Endodermal cell (in vitro differentiated cells): ENCODE results near the gene C5orf24. TPM values are rescaled to one million over a fixed set of nuclear protein-coding genes. Genes with fewer than 3 reads are reported as not detected.
"Not testable (repeated sequence)": the region's sequence is repeated elsewhere in the genome, so short reads cannot be mapped to it uniquely, and the experiment has no call there.

Experiments used
- DNase-seq: peaks from one replicate; pipeline ENCODE4 v3.0.0-alpha.2; 2017
- H3K27ac ChIP-seq: 2 replicates; pipeline ENCODE4 v1.5.1; 2013; ENCODE audit warnings: mild to moderate bottlenecking, low read depth, low read length, moderate library complexity
- H3K27me3 ChIP-seq: 2 replicates; pipeline ENCODE4 v1.6.1; 2013; ENCODE audit warnings: mild to moderate bottlenecking, low read length, moderate library complexity; ENCODE audit not compliant: insufficient read depth, control insufficient read depth, poor library complexity, severe bottlenecking
- H3K36me3 ChIP-seq: 2 replicates; pipeline ENCODE4 v1.7.0; 2013; ENCODE audit warnings: mild to moderate bottlenecking, low read length, moderate library complexity; ENCODE audit not compliant: control insufficient read depth, insufficient read depth
- H3K4me1 ChIP-seq: one replicate; pipeline ENCODE4 v1.7.0; 2013; ENCODE audit warnings: low read length; ENCODE audit not compliant: control insufficient read depth, insufficient read depth
- H3K4me3 ChIP-seq: 2 replicates; pipeline ENCODE4 v1.5.1; 2013; ENCODE audit warnings: mild to moderate bottlenecking, low read length, moderate library complexity
- H3K9ac ChIP-seq: 2 replicates; pipeline ENCODE4 v1.6.1; 2013; ENCODE audit warnings: mild to moderate bottlenecking, low read length, moderate library complexity; ENCODE audit not compliant: poor library complexity, severe bottlenecking; ENCODE audit errors: extremely low read depth
- H3K9me3 ChIP-seq: 2 replicates; pipeline ENCODE4 v1.6.1; 2013; ENCODE audit warnings: mild to moderate bottlenecking, low read length, moderate library complexity; ENCODE audit not compliant: control insufficient read depth
- H3K27ac Mint-ChIP-seq: 2 replicates; pipeline ENCODE4 v1.8.0; 2020; ENCODE audit warnings: mixed read lengths
- H3K27me3 Mint-ChIP-seq: 2 replicates; pipeline ENCODE4 v1.8.0; 2021; ENCODE audit warnings: mild to moderate bottlenecking, mixed read lengths; ENCODE audit not compliant: insufficient read depth
- H3K36me3 Mint-ChIP-seq: 2 replicates; pipeline ENCODE4 v1.8.0; 2020; ENCODE audit warnings: low read depth, mixed read lengths
- H3K4me1 Mint-ChIP-seq: 2 replicates; pipeline ENCODE4 v1.8.0; 2020; ENCODE audit warnings: mixed read lengths
- H3K4me3 Mint-ChIP-seq: 2 replicates; pipeline ENCODE4 v1.8.0; 2020; ENCODE audit warnings: mild to moderate bottlenecking, moderate library complexity, mixed read lengths
- H3K9me3 Mint-ChIP-seq: 2 replicates; pipeline ENCODE4 v1.8.0; 2020; ENCODE audit warnings: mild to moderate bottlenecking, mixed read lengths
- WGBS, 2 experiments: methylation state at CpG; one replicate each; pipeline versions ENCODE4 v1.1.5 to v1.1.7; 2013; ENCODE audit warnings: missing lambda C conversion rate in 2 of 2, mixed read lengths in 1 of 2; ENCODE audit not compliant: insufficient coverage in 1 of 2, insufficient read length in 1 of 2; 5-methylcytosine and 5-hydroxymethylcytosine counted together
- total RNA-seq, 2 donors: library from RNA; stranded (reverse); fragmentation: NEBNext Ultra II Directional in 1 of 2; extraction: Animal tissue kit (Norgen Biotek cat#: 25700) in 1 of 2; gene quantifications; 2 replicates in 1 of 2; 3 replicates in 1 of 2; pipeline ENCODE4 v1.2.1, GENCODE V29; 2021
- TF ChIP-seq, protein P1 (sequence below): fragments of 200-600 bp; sonication (generic); conservative IDR thresholded peaks from 2 replicates; pipeline ENCODE4 v1.5.0; 2021; ENCODE audit warnings: antibody characterized with exemption, mild to moderate bottlenecking

C5orf24 gene
- total RNA-seq, 2 donors from 2014 or later: 33.8 to 41.0 TPM

DNA sequence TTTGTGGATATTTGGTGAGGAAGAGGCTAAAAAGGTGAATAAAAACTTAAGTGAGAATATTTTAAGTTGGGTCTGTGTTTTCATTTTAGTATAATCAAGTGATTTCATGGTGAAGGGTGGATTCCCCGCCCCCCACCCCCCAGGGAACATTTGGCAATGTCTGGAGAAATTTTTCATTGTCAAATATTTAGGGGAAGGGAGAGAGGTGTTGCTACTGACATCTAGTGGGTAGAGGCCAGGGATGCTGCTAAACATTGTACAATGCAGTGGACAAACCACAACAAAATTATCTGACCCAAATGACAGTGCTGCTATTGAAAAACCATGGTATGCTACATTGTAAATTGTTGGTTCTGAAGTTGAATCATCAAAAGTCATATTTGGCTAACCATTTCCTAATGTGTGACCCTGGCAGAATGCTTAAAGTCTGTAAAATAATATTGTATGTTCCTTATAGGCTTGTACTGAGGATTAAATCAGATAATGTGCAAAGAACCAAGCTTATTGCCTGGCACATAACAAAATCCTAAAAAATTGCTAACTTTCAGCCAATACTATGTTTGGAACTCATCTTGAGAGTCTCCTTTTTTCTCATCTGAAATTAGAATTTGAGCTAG lies 5.6 kb downstream of the C5orf24 start:
- H3K4me1 Mint-ChIP-seq: peaks cover 4% of the 10 kb centered on the region
- Histone ChIP-seq H3K9me3 (no peaks in the 10 kb centered on the region), H3K9ac (no peak overlapping the region), H3K36me3 (peaks cover 65% of the 10 kb centered on the region), H3K4me1 (no peaks in the 10 kb centered on the region), H3K27me3 (no peaks in the 10 kb centered on the region), H3K4me3 (no peak overlapping the region), H3K27ac (no peak overlapping the region)
- no peak overlapping the region for H3K4me3 Mint-ChIP-seq
- WGBS, 2 experiments: 88% methylated on average over 1 of the region's 1 CpG; no CpG with 5 or more reads in 1 of the 2 experiments
- no peak overlapping the region for H3K27ac Mint-ChIP-seq
- no peak for DNase-seq
- H3K36me3 Mint-ChIP-seq: peaks cover 51% of the 10 kb centered on the region
- H3K27me3 Mint-ChIP-seq: no peaks in the 10 kb centered on the region
- H3K9me3 Mint-ChIP-seq: no peaks in the 10 kb centered on the region
- TF ChIP-seq, protein P1, sequence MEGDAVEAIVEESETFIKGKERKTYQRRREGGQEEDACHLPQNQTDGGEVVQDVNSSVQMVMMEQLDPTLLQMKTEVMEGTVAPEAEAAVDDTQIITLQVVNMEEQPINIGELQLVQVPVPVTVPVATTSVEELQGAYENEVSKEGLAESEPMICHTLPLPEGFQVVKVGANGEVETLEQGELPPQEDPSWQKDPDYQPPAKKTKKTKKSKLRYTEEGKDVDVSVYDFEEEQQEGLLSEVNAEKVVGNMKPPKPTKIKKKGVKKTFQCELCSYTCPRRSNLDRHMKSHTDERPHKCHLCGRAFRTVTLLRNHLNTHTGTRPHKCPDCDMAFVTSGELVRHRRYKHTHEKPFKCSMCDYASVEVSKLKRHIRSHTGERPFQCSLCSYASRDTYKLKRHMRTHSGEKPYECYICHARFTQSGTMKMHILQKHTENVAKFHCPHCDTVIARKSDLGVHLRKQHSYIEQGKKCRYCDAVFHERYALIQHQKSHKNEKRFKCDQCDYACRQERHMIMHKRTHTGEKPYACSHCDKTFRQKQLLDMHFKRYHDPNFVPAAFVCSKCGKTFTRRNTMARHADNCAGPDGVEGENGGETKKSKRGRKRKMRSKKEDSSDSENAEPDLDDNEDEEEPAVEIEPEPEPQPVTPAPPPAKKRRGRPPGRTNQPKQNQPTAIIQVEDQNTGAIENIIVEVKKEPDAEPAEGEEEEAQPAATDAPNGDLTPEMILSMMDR: peak; percentile 59

DNA sequence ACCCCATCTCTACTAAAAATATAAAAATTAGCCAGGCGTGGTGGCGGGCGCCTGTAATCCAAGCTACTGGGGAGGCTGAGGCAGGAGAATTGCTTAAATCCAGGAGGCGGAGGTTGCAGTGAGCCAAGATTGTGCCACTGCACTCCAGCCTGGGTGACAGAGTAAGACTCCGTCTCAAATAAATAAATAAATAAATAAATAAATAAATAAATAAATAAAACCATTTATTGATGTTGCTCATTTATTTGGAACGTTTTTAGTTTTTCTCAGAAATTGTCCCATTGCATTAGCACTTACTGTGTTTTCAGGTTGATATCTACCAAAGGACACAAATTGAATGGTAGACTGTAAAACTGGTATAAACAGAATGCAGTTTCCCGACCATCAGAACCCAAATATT lies 10.7 kb downstream of the C5orf24 start:
- not testable (repeated sequence) for H3K9me3 Mint-ChIP-seq, H3K9ac ChIP-seq, H3K4me1 ChIP-seq, H3K4me3 ChIP-seq, H3K27ac ChIP-seq, DNase-seq, H3K4me1 Mint-ChIP-seq, H3K27me3 ChIP-seq, H3K27ac Mint-ChIP-seq, H3K27me3 Mint-ChIP-seq, H3K4me3 Mint-ChIP-seq, H3K9me3 ChIP-seq
- H3K36me3 ChIP-seq: peaks cover 81% of the 10 kb centered on the region
- peaks cover 51% of the 10 kb centered on the region for H3K36me3 Mint-ChIP-seq
- 96% methylated on average over 6 of the region's 7 CpGs; no CpG with 5 or more reads in 1 of the 2 experiments for WGBS, 2 experiments

DNA sequence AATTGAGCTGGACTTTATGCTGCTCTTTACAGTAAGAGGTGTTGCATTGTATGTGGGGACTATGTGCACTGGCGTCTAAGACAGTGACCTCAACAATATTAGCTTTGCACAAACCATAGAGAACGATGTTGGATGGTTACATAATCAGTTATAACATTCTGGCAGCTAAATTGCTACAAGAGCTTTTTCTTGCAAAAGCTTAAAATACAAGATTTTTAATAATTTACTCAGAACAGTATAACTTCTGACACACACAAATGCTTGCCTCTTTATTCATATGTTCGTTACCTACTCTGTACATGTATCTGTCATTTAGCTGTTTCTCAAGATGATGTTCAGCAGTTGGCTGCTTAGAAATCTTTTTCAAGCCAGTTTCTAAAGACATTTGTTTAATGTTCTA lies 11.6 kb downstream of the C5orf24 start:
- no peak for DNase-seq
- no peak overlapping the region for H3K9ac ChIP-seq
- H3K9me3 Mint-ChIP-seq: no peaks in the 10 kb centered on the region
- TF ChIP-seq, protein P1: no peak
- H3K36me3 Mint-ChIP-seq: peaks cover 43% of the 10 kb centered on the region
- no peak overlapping the region for H3K27ac Mint-ChIP-seq
- peaks cover 76% of the 10 kb centered on the region for H3K36me3 ChIP-seq
- no peaks in the 10 kb centered on the region for H3K9me3 ChIP-seq
- no peaks in the 10 kb centered on the region for H3K4me1 Mint-ChIP-seq
- no peak overlapping the region for H3K4me3 ChIP-seq
- H3K4me1 ChIP-seq: no peaks in the 10 kb centered on the region
- H3K27ac ChIP-seq: no peak overlapping the region
- no peak overlapping the region for H3K4me3 Mint-ChIP-seq
- no peaks in the 10 kb centered on the region for H3K27me3 ChIP-seq
- no peaks in the 10 kb centered on the region for H3K27me3 Mint-ChIP-seq
- 88 to 95% methylated on average over 2 to 3 of the region's 3 CpGs for WGBS, 2 experiments

DNA sequence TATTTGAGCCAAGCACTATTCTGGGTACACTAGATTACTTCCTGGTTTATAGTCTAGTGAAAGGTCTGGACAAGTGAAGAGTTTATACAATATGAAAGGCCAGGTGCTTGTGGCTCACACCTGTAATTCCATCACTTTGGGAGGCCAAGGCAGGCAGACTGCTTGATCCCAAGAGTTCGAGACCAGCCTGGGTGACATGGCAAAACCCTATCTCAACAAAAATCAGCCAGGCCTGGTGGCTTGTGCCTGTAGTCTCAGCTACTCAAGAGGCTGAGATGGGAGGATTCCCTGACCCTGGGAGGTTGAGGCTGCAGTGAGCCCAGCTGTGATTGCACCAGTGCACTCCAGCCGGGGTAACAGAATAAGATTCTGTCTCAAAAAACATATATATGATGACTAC lies 18.9 kb downstream of the C5orf24 start:
- H3K9me3 Mint-ChIP-seq: no peaks in the 10 kb centered on the region
- no peak for DNase-seq
- TF ChIP-seq, protein P1: no peak
- H3K36me3 Mint-ChIP-seq: peaks cover 10% of the 10 kb centered on the region
- H3K4me3 Mint-ChIP-seq: no peak overlapping the region
- 88% methylated on average over 2 of the region's 2 CpGs; no CpG with 5 or more reads in 1 of the 2 experiments for WGBS, 2 experiments
- Histone ChIP-seq H3K9ac (no peak overlapping the region), H3K9me3 (no peaks in the 10 kb centered on the region), H3K27ac (no peak overlapping the region), H3K36me3 (peaks cover 16% of the 10 kb centered on the region), H3K4me1 (no peaks in the 10 kb centered on the region), H3K27me3 (no peaks in the 10 kb centered on the region), H3K4me3 (no peak overlapping the region)
- no peaks in the 10 kb centered on the region for H3K27me3 Mint-ChIP-seq
- no peak overlapping the region for H3K27ac Mint-ChIP-seq
- no peaks in the 10 kb centered on the region for H3K4me1 Mint-ChIP-seq
